ENCODE measurements around the gene SLC9B2. TPM values are rescaled to one million over a fixed set of nuclear protein-coding genes. Genes with fewer than 3 reads are reported as not detected.

Gene SLC9B2
- total RNA-seq, 4 donors from 2014 or later, result 0.96 to 20.6 (median 7.1) TPM

DNA sequence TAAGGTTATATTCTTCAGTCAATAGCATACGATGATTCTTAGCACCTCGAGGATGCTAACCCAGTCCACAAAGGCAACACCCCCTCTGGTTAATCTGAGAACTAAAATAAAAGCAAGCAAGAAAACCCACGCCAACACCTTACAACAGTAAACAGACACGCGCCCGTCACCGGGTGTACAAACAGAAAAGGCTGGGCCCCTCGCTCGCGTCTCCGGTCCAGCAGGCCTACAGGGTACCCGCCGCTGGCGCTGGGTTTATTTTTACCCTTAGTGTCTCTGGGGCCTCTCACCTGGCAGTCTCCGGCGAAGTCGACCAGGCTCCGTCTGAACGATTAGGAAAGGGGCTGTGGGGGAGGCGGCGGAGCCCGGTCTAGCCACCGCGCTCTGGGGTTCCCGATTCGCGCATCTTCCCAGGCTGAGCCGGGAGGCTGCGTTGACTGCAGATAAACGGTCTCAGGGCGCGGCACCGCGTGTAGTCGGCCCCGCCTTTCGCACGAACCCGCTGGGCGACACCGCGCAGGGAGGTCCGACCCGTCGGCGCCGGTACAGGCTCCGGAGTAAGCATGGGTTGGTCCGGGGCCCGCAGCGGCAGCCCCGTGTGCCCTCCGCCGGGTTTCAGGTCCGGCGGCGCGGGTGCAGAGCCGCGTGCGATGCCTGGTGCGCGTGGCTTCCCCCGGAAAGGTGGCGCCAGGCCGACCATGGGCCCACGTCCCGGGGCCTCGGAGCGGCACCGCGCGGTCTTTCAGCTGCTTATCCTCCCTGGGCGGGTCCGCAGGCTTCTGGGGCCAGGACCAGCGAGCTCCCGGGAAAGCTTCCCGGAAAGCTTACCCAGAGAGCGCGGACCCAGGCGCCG is 441 bp downstream of the SLC9B2 start:
- Histone ChIP-seq H3K27me3 (no peaks in the 10 kb centered on the region), H3K4me3 (peak overlapping the region; percentile 47 to 67 (median 62)), H3K4me1 (peaks cover 0 to 21% (median 9%) of the 10 kb centered on the region in 4 donors), H3K27ac (peak overlapping the region; percentile 75 to 86 (median 85)), H3K36me3 (no peaks in the 10 kb centered on the region), H3K9me3 (no peaks in the 10 kb centered on the region)
- intact Hi-C loops (cut with DNase I; ENCODE audit: low total_unique reads) (loop anchor here (10.0 kb wide), 1 partner anchor 571 kb away; the partner anchor contains the start of gene NFKB1), in situ Hi-C loops (cut with MboI; ENCODE audit: low pct_ligation_motif_present in 1 of 4, low pct_unique_long_range_greater_than_20kb in 1 of 4, low sequenced_read_pairs in 3 of 4) (no loop called here)
- TF ChIP-seq EP300 (IDR thresholded peaks at IDR 0.05; ENCODE audit: low read depth) (no peak), POLR2AphosphoS5 (IDR thresholded peaks at IDR 0.05) (peak in 1 of 3 donors; percentile 41)
- peak; percentile 59 for DNase-seq
- 0% methylated on average over 61 of the region's 82 CpGs; no CpG with 5 or more reads in 1 of the 2 donors for WGBS, 2 donors (ENCODE audit: low coverage in 1 of 2)

DNA sequence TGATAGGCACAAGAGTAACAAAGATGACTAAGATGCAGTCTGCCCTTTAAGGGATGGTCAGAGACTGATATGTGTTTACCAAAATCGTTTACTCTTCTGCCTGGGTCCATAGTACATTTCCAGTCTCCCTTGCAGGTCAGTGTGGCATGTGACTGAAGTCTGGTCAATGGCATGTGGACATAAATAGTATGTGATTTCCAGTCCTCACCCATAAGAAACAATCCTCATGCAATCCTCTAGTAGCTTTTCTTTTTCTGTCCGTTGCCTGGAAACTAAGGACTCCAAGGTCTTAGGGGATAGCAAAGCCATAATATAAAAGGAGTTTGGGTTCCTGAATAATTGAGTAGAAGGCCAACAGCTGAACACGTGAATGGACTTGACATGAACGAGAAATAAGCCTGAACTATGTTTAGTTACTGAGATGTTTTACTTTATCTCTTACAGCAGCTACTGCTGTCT is 1.1 kb downstream of the SLC9B2 start:
- DNase-seq, result no peak
- H3K4me3 ChIP-seq, result peak overlapping the region; percentile 47 to 67 (median 62)
- in situ Hi-C loops (cut with MboI; ENCODE audit: low pct_ligation_motif_present in 1 of 4, low pct_unique_long_range_greater_than_20kb in 1 of 4, low sequenced_read_pairs in 3 of 4), result no loop called here

DNA sequence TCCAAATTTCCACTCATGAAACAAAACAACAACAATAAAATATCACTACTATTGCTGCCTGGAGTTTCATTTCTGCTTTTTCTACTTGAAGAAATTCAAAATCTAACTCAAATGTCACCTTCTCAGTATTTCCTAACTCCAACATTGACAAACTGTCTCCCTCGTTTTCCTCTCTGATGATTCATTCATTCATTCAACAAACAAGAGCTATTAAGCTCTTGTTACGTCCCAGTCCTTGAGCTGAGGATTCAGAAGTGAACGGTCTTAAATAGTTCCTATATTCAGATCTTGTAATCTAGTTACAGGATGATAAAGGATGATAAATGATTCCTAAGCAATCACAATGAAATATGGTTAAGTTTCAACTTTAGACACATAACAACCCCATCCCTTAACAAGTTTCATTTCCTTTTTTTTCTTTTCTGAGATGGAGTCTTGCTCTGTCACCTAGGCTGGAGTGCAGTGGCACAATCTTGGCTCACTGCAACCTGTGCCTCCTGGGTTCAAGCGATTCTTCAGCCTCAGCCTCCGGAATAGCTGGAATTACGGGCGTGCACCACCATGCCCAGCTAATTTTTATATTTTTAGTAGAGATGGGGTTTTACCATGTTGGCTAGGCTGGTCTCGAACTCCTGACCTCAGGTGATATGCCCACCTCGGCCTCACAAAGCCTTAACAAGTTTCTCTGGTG is 1.7 kb downstream of the SLC9B2 start:
- no peak overlapping the region for H3K27ac ChIP-seq
- H3K4me3 ChIP-seq, result peak overlapping the region in 1 of 4 donors; percentile 63
- no peaks in the 10 kb centered on the region for H3K27me3 ChIP-seq
- TF ChIP-seq POLR2A (IDR thresholded peaks at IDR 0.05) (no peak), EP300 (IDR thresholded peaks at IDR 0.05; ENCODE audit: low read depth) (no peak), POLR2AphosphoS5 (IDR thresholded peaks at IDR 0.05) (no peak)
- TF ChIP-seq, protein P1, sequence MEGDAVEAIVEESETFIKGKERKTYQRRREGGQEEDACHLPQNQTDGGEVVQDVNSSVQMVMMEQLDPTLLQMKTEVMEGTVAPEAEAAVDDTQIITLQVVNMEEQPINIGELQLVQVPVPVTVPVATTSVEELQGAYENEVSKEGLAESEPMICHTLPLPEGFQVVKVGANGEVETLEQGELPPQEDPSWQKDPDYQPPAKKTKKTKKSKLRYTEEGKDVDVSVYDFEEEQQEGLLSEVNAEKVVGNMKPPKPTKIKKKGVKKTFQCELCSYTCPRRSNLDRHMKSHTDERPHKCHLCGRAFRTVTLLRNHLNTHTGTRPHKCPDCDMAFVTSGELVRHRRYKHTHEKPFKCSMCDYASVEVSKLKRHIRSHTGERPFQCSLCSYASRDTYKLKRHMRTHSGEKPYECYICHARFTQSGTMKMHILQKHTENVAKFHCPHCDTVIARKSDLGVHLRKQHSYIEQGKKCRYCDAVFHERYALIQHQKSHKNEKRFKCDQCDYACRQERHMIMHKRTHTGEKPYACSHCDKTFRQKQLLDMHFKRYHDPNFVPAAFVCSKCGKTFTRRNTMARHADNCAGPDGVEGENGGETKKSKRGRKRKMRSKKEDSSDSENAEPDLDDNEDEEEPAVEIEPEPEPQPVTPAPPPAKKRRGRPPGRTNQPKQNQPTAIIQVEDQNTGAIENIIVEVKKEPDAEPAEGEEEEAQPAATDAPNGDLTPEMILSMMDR (IDR thresholded peaks at IDR 0.05), result no peak
- no peak for DNase-seq
- peaks cover 0 to 21% (median 9%) of the 10 kb centered on the region in 4 donors for H3K4me1 ChIP-seq
- 77 to 83% methylated on average over 8 to 9 of the region's 9 CpGs for WGBS, 2 donors (ENCODE audit: low coverage in 1 of 2)
- intact Hi-C loops (cut with DNase I; ENCODE audit: low total_unique reads), result loop anchor here (10.0 kb wide), 1 partner anchor 570 kb away; the partner anchor contains the start of gene NFKB1
- H3K9me3 ChIP-seq, result no peaks in the 10 kb centered on the region
- H3K36me3 ChIP-seq, result no peaks in the 10 kb centered on the region
- in situ Hi-C loops (cut with MboI; ENCODE audit: low pct_ligation_motif_present in 1 of 4, low pct_unique_long_range_greater_than_20kb in 1 of 4, low sequenced_read_pairs in 3 of 4), result no loop called here

More for the DNA sequence above, 1.1 kb downstream of the SLC9B2 start:
- Histone ChIP-seq H3K36me3 (no peaks in the 10 kb centered on the region), H3K4me1 (peaks cover 0 to 21% (median 9%) of the 10 kb centered on the region in 4 donors), H3K27ac (peak overlapping the region; percentile 75 to 86 (median 85)), H3K9me3 (no peaks in the 10 kb centered on the region), H3K27me3 (no peaks in the 10 kb centered on the region)
- no peak for TF ChIP-seq POLR2A (IDR thresholded peaks at IDR 0.05)
- TF ChIP-seq POLR2AphosphoS5 (IDR thresholded peaks at IDR 0.05), result no peak
- no peak for TF ChIP-seq EP300 (IDR thresholded peaks at IDR 0.05; ENCODE audit: low read depth)
- 23 to 50% methylated on average over 1 to 4 of the region's 4 CpGs for WGBS, 2 donors (ENCODE audit: low coverage in 1 of 2)
- intact Hi-C loops (cut with DNase I; ENCODE audit: low total_unique reads), result loop anchor here (10.0 kb wide), 1 partner anchor 571 kb away; the partner anchor contains the start of gene NFKB1

DNA sequence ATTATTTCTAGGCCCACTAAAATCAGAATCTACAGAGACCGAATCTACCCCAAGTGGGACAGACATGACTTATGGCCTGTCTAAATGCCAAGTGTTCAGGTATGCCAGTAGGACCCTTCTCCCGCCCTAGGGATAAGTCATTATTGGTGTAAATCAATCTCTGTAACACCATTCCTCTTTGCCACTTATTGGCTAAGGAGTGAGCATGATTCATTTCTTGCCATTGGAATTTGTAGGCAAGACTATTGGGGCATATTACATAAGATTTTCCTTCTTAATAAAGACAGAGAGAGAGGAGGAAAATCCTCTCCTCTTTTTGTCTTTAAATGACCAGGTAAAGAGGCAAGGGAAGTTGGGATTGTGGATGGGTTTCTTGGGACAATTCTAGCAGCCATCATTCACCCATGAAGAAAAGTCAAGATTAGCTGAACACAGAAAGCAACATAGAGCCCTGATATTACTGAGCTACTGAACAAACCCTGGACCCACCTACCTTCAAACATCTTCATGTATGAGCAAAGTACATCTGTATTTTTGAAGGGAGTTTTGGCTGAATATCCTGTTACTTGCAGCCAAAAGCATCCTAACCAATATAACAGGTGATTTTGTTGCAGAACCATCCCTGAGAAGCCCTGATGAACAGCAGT is 2.6 kb downstream of the SLC9B2 start:
- no peak overlapping the region for H3K4me3 ChIP-seq
- peaks cover 0 to 21% (median 9%) of the 10 kb centered on the region in 4 donors for H3K4me1 ChIP-seq
- no peaks in the 10 kb centered on the region for H3K36me3 ChIP-seq
- H3K27me3 ChIP-seq, result no peaks in the 10 kb centered on the region
- TF ChIP-seq EP300 (IDR thresholded peaks at IDR 0.05; ENCODE audit: low read depth) (no peak), POLR2AphosphoS5 (IDR thresholded peaks at IDR 0.05) (no peak), POLR2A (IDR thresholded peaks at IDR 0.05) (no peak)
- TF ChIP-seq, protein P1 (IDR thresholded peaks at IDR 0.05), result no peak
- 98 to 100% methylated on average over 1 to 2 of the region's 2 CpGs for WGBS, 2 donors (ENCODE audit: low coverage in 1 of 2)
- no peak for DNase-seq
- in situ Hi-C loops (cut with MboI; ENCODE audit: low pct_ligation_motif_present in 1 of 4, low pct_unique_long_range_greater_than_20kb in 1 of 4, low sequenced_read_pairs in 3 of 4) (no loop called here), intact Hi-C loops (cut with DNase I; ENCODE audit: low total_unique reads) (loop anchor here (10.0 kb wide), 1 partner anchor 569 kb away; the partner anchor contains the start of gene NFKB1)
- no peak overlapping the region for H3K27ac ChIP-seq
- no peaks in the 10 kb centered on the region for H3K9me3 ChIP-seq
